A673 (cell line): ENCODE measurements around the gene CNNM4. TPM values are rescaled to one million over a fixed set of nuclear protein-coding genes. Genes with fewer than 3 reads are reported as not detected.

Source experiments
- BruUV-seq: library from RNA; stranded (reverse); fragments of 400-500 nt; replicated peaks from 2 replicates; lab custom pipeline; 2021; lab: Mats Ljungman, UMichigan
- CTCF ChIA-PET: fragments of 300-600 bp; sonication (Branson Sonifier 250); formaldehyde crosslinking; loops from one replicate; lab custom pipeline; 2022; ENCODE audit warnings: antibody characterized with exemption; lab: Charles Lee
- POLR2A ChIA-PET: fragments of 300-600 bp; sonication (Branson Sonifier 250); formaldehyde crosslinking; loops from one replicate; lab custom pipeline; 2022; ENCODE audit warnings: antibody characterized with exemption; ENCODE audit not compliant: low non-redundant PET; lab: Charles Lee
- DNase-seq: peaks from one replicate; pipeline ENCODE4 v3.0.0-alpha.2; 2015; ENCODE audit warnings: low spot score
- H3K27ac ChIP-seq: fragments of 200-600 bp; sonication (generic); 2 replicates; pipeline ENCODE4 v1.5.1; 2016; ENCODE audit warnings: mixed run types, low read depth, mild to moderate bottlenecking, mixed read lengths, antibody characterized with exemption, low read length; ENCODE audit not compliant: poor library complexity, severe bottlenecking
- H3K27me3 ChIP-seq: fragments of 200-600 bp; sonication (generic); replicated peaks from 2 replicates; pipeline ENCODE4 v1.6.1; 2017; ENCODE audit warnings: mixed run types, low read depth, mild to moderate bottlenecking, mixed read lengths, antibody characterized with exemption, low read length; ENCODE audit not compliant: insufficient read depth, poor library complexity
- H3K36me3 ChIP-seq: fragments of 200-600 bp; sonication (generic); 2 replicates; pipeline ENCODE4 v1.6.1; 2016; ENCODE audit warnings: mixed run types, mild to moderate bottlenecking, mixed read lengths, antibody characterized with exemption, low read length; ENCODE audit not compliant: insufficient read depth, poor library complexity, severe bottlenecking
- H3K4me1 ChIP-seq: fragments of 200-600 bp; sonication (generic); 2 replicates; pipeline ENCODE4 v1.6.1; 2017; ENCODE audit warnings: mixed run types, mild to moderate bottlenecking, mixed read lengths, antibody characterized with exemption, low read length; ENCODE audit not compliant: insufficient read depth, poor library complexity, severe bottlenecking
- H3K4me3 ChIP-seq: fragments of 200-600 bp; sonication (generic); 2 replicates; pipeline ENCODE4 v1.5.1; 2016; ENCODE audit warnings: low read depth, mixed run types, mild to moderate bottlenecking, mixed read lengths, low read length; ENCODE audit not compliant: poor library complexity, severe bottlenecking
- H3K9me3 ChIP-seq: fragments of 200-600 bp; sonication (generic); 2 replicates; pipeline ENCODE4 v1.6.1; 2016; ENCODE audit warnings: mixed run types, low read depth, mild to moderate bottlenecking, mixed read lengths, antibody characterized with exemption, low read length; ENCODE audit not compliant: poor library complexity, severe bottlenecking
- EZH2 ChIP-seq: fragments of 200-600 bp; sonication (generic); IDR thresholded peaks from 2 replicates; pipeline ENCODE4 v1.6.1; 2017; ENCODE audit warnings: borderline replicate concordance, low read depth, mild to moderate bottlenecking, mixed read lengths, antibody characterized with exemption, low read length; ENCODE audit not compliant: poor library complexity, severe bottlenecking
- intact Hi-C: fragments of 100-400 bp; cut with micrococcal nuclease; formaldehyde crosslinking; loops from one replicate; pipeline ENCODE4 v1.10.0; 2022; ENCODE audit not compliant: unreplicated experiment
- total RNA-seq: library from RNA; stranded (reverse); gene quantifications from 2 replicates; pipeline ENCODE4 v1.2.3, GENCODE V29; 2021
- TF ChIP-seq, protein P1 (sequence below): fragments of 300-800, 200-600 bp; sonication (generic); conservative IDR thresholded peaks from 2 replicates; pipeline ENCODE4 v1.5.1; 2017; ENCODE audit warnings: low read depth, mild to moderate bottlenecking, antibody characterized with exemption, low read length, moderate library complexity, mixed read lengths

The CNNM4 gene
- total RNA-seq, 1 experiment from 2014 or later: 16.3 TPM

DNA sequence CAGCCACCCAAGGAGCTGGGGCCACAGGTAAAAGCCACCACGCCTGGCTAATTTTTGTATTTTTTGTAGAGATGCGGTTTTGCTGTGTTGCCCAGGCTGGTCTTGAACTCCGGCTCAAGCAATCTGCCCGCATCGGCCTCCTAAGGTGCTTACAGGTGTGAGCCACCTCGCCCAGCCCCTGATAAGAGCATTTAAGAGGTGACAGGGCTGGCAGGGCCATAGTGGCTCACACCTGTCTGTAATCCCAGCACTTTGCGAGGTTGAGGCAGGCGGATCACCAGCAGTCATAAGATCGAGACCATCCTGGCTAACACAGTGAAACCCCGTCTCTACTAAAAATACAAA, 46.4 kb downstream of the CNNM4 start:
- ChIA-PET POLR2A (no interaction called here), CTCF (interaction anchor here (0.6 kb wide), 1 partner anchor 47 kb away, joined by 5 read pairs; no protein-coding TSS in a partner anchor)
- no peak for DNase-seq
- H3K4me3 ChIP-seq: no peak overlapping the region
- TF ChIP-seq EZH2: no peak
- TF ChIP-seq, protein P1, sequence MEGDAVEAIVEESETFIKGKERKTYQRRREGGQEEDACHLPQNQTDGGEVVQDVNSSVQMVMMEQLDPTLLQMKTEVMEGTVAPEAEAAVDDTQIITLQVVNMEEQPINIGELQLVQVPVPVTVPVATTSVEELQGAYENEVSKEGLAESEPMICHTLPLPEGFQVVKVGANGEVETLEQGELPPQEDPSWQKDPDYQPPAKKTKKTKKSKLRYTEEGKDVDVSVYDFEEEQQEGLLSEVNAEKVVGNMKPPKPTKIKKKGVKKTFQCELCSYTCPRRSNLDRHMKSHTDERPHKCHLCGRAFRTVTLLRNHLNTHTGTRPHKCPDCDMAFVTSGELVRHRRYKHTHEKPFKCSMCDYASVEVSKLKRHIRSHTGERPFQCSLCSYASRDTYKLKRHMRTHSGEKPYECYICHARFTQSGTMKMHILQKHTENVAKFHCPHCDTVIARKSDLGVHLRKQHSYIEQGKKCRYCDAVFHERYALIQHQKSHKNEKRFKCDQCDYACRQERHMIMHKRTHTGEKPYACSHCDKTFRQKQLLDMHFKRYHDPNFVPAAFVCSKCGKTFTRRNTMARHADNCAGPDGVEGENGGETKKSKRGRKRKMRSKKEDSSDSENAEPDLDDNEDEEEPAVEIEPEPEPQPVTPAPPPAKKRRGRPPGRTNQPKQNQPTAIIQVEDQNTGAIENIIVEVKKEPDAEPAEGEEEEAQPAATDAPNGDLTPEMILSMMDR: no peak
- no peaks in the 10 kb centered on the region for H3K36me3 ChIP-seq
- BruUV-seq: no TSS peak
- H3K27ac ChIP-seq: peak overlapping the region; percentile 42
- peaks cover 12% of the 10 kb centered on the region for H3K4me1 ChIP-seq
- no peaks in the 10 kb centered on the region for H3K9me3 ChIP-seq
- intact Hi-C loops: no loop called here
- no peaks in the 10 kb centered on the region for H3K27me3 ChIP-seq

DNA sequence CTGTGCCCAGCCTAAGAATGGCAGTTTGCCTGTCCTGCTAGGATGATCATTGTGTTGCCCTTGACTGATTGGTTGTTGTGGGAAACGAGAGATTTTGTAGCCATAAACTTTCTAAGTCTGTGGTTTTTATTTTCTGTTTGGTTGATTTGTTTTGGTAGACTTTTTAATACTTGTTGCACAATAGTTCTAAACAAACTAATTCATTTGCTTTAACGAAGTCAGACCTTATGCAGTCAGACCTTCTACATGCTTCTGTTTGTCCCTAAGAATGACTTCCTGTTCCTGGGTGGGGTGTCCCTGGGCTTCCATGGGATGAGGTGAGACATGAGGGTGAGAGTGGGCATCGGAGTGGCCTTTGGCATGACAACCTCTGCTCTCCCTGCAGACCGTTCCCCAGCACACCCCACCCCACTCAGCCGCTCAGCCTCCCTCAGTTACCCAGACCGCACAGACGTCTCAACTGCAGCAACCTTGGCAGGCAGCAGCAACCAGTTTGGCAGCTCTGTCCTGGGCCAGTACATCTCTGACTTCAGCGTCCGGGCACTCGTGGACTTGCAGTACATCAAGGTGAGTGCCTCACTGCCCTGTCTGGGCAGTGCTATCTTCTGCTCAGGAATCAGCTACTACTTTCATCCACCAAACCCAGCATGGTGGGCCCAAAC, 47.6 kb downstream of the CNNM4 start:
- no peaks in the 10 kb centered on the region for H3K9me3 ChIP-seq
- intact Hi-C loops: no loop called here
- CTCF ChIA-PET: no interaction called here
- POLR2A ChIA-PET: interaction anchor here (0.7 kb wide), 1 partner anchor 30 kb away, joined by 3 read pairs; no protein-coding TSS in a partner anchor
- no peak for TF ChIP-seq EZH2
- TF ChIP-seq, protein P1: no peak
- BruUV-seq: no TSS peak
- H3K4me3 ChIP-seq: no peak overlapping the region
- no peaks in the 10 kb centered on the region for H3K27me3 ChIP-seq
- no peaks in the 10 kb centered on the region for H3K36me3 ChIP-seq
- H3K27ac ChIP-seq: no peak overlapping the region
- no peak for DNase-seq
- peaks cover 12% of the 10 kb centered on the region for H3K4me1 ChIP-seq

DNA sequence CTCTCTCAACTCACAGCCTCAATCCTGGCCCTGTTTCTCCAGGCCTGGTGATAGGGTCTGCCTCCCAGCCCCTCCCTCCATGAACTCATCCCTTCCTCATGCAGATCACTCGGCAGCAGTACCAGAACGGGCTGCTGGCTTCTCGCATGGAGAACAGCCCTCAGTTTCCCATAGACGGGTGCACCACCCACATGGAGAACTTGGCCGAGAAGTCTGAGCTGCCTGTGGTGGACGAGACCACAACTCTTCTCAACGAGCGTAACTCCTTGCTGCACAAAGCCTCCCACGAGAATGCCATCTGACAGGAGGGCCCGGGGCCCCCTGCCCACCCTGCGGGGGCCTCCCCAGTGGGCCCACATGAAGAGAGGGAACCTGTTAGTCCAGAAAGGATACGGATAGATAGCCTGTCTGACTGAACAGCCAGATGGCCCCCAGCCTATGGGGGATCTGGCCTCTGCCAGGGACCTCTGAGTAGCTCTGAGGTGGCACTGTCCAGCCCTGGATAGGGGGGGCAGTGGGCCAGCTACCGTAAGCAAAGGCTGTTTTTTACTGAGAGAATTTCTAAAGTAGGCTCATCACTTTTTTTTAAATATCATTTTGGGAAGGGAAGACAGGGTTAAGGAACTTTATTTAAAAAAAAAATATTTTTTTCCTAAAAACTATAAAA, 48.6 kb downstream of the CNNM4 start:
- DNase-seq: no peak
- no TSS peak for BruUV-seq
- Histone ChIP-seq H3K4me1 (peaks cover 12% of the 10 kb centered on the region), H3K27ac (no peak overlapping the region), H3K4me3 (no peak overlapping the region), H3K27me3 (no peaks in the 10 kb centered on the region), H3K9me3 (no peaks in the 10 kb centered on the region), H3K36me3 (no peaks in the 10 kb centered on the region)
- ChIA-PET POLR2A (interaction anchor here (0.7 kb wide), 1 partner anchor 29 kb away, joined by 3 read pairs; no protein-coding TSS in a partner anchor), CTCF (no interaction called here)
- TF ChIP-seq, protein P1: no peak
- no peak for TF ChIP-seq EZH2
- intact Hi-C loops: no loop called here
